ENCODE measurements around the gene RBM28. TPM values are rescaled to one million over a fixed set of nuclear protein-coding genes. Genes with fewer than 3 reads are reported as not detected.

Gene RBM28
- total and polyA plus RNA-seq, 10 of the 15 experiments (the other 5 are each of a cell fraction or from before 2014, with no cell fraction given), result 14.3 to 50.4 (median 32.8) TPM

DNA sequence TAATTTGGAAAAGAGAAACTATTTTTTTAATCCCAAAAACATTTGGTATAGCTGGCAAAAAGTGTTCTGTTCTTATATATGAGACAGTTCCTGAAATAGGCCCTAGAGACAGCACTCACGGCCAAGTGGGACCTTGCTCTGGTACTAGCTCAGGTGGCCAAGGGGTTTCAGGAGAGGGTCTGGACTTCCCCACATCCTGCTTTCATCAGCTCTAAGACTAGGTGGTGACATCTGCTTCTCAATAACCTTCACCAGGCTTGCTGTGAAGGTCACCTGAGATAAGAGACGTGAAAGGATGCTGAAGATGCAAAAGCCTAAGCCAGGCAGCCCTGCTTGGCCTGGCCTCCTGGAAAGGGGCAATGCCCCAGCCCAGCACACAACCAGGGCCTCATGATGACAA lies 40.6 kb downstream of the RBM28 start:
- no peak for FAIRE-seq
- WGBS (ENCODE audit: insufficient coverage, insufficient replicate concordance, low lambda C conversion rate, missing lambda C conversion rate), result 61% methylated on average over 2 of the region's 2 CpGs

More for the DNA sequence above, 40.6 kb downstream of the RBM28 start:
- Histone ChIP-seq H3K9me3 (replicated peaks; ENCODE audit: control insufficient read depth, insufficient read depth, low read length) (no peaks in the 10 kb centered on the region), H3K4me1 (ENCODE audit: control insufficient read depth, insufficient read depth, low read length) (no peaks in the 10 kb centered on the region), H3K36me3 (ENCODE audit: control insufficient read depth in 2 of 2, insufficient read depth in 2 of 2, low read length in 1 of 2) (peaks cover 6 to 8% of the 10 kb centered on the region in 2 experiments; a peak in 3 of 4 replicates), H3K4me2 (ENCODE audit: control insufficient read depth, insufficient read depth) (no peak overlapping the region), H3K27me3 (replicated peaks in 1 of 2; ENCODE audit: control insufficient read depth in 2 of 2, insufficient read depth in 2 of 2, low read length in 1 of 2) (no peaks in the 10 kb centered on the region), H3K4me3 (no peak overlapping the region), H4K20me1 (ENCODE audit: control insufficient read depth, insufficient read depth) (no peaks in the 10 kb centered on the region), H3K27ac (ENCODE audit: control insufficient read depth, insufficient read depth) (no peak overlapping the region), H3K9ac (ENCODE audit: control insufficient read depth, insufficient read depth, low read length) (no peak overlapping the region), H2AFZ (ENCODE audit: control insufficient read depth, low read depth, low read length) (no peak overlapping the region), H3K79me2 (ENCODE audit: control insufficient read depth, insufficient read depth, low read length) (no peaks in the 10 kb centered on the region)
- no TSS peak for BruUV-seq (replicated peaks)
- CTCF ChIA-PET, result no interaction called here
- POLR2A ChIA-PET, result no interaction called here
- no peak for TF ChIP-seq IRF5 (IDR thresholded peaks at IDR 0.05; ENCODE audit: borderline replicate concordance)
- TF ChIP-seq POLR2AphosphoS2 (IDR thresholded peaks at IDR 0.05; ENCODE audit: low read depth, low read length), result no peak
- TF ChIP-seq, protein P1, sequence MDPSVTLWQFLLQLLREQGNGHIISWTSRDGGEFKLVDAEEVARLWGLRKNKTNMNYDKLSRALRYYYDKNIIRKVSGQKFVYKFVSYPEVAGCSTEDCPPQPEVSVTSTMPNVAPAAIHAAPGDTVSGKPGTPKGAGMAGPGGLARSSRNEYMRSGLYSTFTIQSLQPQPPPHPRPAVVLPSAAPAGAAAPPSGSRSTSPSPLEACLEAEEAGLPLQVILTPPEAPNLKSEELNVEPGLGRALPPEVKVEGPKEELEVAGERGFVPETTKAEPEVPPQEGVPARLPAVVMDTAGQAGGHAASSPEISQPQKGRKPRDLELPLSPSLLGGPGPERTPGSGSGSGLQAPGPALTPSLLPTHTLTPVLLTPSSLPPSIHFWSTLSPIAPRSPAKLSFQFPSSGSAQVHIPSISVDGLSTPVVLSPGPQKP (IDR thresholded peaks at IDR 0.05; ENCODE audit: low read depth, low read length), result no peak
- TF ChIP-seq SIN3A (IDR thresholded peaks at IDR 0.05; ENCODE audit: low read depth, low read length), result no peak
- TF ChIP-seq JUND (IDR thresholded peaks at IDR 0.05; ENCODE audit: low read depth, low read length), result no peak
- DNase-seq (ENCODE audit: low read depth, low spot score) (no peak), ATAC-seq (no peak)
- RAD21 ChIA-PET (ENCODE audit: unreplicated experiment), result no interaction called here
- SMC1A ChIA-PET (ENCODE audit: uncharacterized antibody, unreplicated experiment), result interaction anchor here (1.8 kb wide), 1 partner anchor 9 kb away, joined by 3 read pairs; no protein-coding TSS in a partner anchor
- in situ Hi-C loops (cut with MboI), result no loop called here
- intact Hi-C loops (cut with micrococcal nuclease; ENCODE audit: unreplicated experiment), result no loop called here
